HL-60 (cell line): ENCODE data around the gene KCNQ5.

Experiments
- DNase-seq, 2 experiments: peaks; one replicate each; pipeline ENCODE4 v3.0.0-alpha.2; 2010 to 2020; ENCODE audit warnings: low read depth in 1 of 2, low spot score in 1 of 2
- H3K27ac ChIP-seq: fragments of 250-450 bp; sonication (Bioruptor Pico); replicated peaks from 2 replicates; pipeline ENCODE4 v1.5.1; 2020; ENCODE audit warnings: mild to moderate bottlenecking, moderate library complexity
- H3K27me3 ChIP-seq: fragments of 250-450 bp; sonication (Bioruptor Pico); 2 replicates; pipeline ENCODE4 v1.5.1; 2021; ENCODE audit warnings: mild to moderate bottlenecking, moderate library complexity; ENCODE audit not compliant: insufficient read depth, poor library complexity, severe bottlenecking
- H3K4me3 ChIP-seq: replicated peaks from 2 replicates; pipeline ENCODE4 v1.5.1; 2011; ENCODE audit warnings: mild to moderate bottlenecking, control low read depth, low read length; ENCODE audit not compliant: insufficient read depth
- GABPA ChIP-seq: IDR thresholded peaks from 2 replicates; pipeline ENCODE4 v1.6.1; 2012; ENCODE audit warnings: low read depth
- POLR2AphosphoS5 ChIP-seq: IDR thresholded peaks from 2 replicates; pipeline ENCODE4 v1.6.1; 2012; ENCODE audit warnings: low read depth
- SPI1 ChIP-seq: IDR thresholded peaks from 2 replicates; pipeline ENCODE4 v1.6.1; 2012; ENCODE audit warnings: low read depth, mild to moderate bottlenecking, borderline replicate concordance
- TF ChIP-seq, protein P1 (sequence below): IDR thresholded peaks from 2 replicates; pipeline ENCODE4 v1.6.1; 2012; ENCODE audit warnings: low read depth; ENCODE audit not compliant: insufficient replicate concordance
- TF ChIP-seq, protein P2 (sequence below): IDR thresholded peaks from one replicate; pipeline ENCODE4 v1.5.1; 2011; ENCODE audit warnings: low read length, control low read depth, inconsistent platforms; ENCODE audit not compliant: insufficient read depth

KCNQ5 gene

DNA sequence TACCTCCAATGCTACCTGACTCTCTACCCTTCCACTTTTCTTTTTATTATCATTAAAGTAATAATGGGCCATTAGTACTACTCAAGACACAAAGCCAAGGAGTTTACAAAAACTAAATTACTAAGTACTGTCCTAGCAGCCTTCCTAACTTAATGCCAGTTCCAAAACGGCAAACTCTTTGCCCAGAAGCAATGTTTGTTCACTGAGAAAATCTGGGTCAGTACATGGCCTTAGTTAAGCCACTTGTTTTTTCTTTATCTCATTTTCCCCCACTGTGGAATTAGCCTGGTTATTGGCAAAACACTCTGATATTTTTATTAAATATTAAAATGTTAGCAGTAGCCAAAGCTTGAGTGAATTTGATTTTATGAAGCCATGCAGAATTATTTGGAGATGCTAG is 242.4 kb downstream of the KCNQ5 start:
- TF ChIP-seq POLR2AphosphoS5, result no peak
- TF ChIP-seq, protein P1, sequence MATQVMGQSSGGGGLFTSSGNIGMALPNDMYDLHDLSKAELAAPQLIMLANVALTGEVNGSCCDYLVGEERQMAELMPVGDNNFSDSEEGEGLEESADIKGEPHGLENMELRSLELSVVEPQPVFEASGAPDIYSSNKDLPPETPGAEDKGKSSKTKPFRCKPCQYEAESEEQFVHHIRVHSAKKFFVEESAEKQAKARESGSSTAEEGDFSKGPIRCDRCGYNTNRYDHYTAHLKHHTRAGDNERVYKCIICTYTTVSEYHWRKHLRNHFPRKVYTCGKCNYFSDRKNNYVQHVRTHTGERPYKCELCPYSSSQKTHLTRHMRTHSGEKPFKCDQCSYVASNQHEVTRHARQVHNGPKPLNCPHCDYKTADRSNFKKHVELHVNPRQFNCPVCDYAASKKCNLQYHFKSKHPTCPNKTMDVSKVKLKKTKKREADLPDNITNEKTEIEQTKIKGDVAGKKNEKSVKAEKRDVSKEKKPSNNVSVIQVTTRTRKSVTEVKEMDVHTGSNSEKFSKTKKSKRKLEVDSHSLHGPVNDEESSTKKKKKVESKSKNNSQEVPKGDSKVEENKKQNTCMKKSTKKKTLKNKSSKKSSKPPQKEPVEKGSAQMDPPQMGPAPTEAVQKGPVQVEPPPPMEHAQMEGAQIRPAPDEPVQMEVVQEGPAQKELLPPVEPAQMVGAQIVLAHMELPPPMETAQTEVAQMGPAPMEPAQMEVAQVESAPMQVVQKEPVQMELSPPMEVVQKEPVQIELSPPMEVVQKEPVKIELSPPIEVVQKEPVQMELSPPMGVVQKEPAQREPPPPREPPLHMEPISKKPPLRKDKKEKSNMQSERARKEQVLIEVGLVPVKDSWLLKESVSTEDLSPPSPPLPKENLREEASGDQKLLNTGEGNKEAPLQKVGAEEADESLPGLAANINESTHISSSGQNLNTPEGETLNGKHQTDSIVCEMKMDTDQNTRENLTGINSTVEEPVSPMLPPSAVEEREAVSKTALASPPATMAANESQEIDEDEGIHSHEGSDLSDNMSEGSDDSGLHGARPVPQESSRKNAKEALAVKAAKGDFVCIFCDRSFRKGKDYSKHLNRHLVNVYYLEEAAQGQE, result no peak
- no peak for TF ChIP-seq GABPA
- TF ChIP-seq, protein P2, sequence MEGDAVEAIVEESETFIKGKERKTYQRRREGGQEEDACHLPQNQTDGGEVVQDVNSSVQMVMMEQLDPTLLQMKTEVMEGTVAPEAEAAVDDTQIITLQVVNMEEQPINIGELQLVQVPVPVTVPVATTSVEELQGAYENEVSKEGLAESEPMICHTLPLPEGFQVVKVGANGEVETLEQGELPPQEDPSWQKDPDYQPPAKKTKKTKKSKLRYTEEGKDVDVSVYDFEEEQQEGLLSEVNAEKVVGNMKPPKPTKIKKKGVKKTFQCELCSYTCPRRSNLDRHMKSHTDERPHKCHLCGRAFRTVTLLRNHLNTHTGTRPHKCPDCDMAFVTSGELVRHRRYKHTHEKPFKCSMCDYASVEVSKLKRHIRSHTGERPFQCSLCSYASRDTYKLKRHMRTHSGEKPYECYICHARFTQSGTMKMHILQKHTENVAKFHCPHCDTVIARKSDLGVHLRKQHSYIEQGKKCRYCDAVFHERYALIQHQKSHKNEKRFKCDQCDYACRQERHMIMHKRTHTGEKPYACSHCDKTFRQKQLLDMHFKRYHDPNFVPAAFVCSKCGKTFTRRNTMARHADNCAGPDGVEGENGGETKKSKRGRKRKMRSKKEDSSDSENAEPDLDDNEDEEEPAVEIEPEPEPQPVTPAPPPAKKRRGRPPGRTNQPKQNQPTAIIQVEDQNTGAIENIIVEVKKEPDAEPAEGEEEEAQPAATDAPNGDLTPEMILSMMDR, result no peak
- TF ChIP-seq SPI1, result no peak
- Histone ChIP-seq H3K27me3 (no peaks in the 10 kb centered on the region), H3K27ac (no peak overlapping the region), H3K4me3 (no peak overlapping the region)
- DNase-seq, result no peak

GRCh38 chr6:72864799-72865198 is 242.9 kb downstream of the KCNQ5 start:
- TF ChIP-seq, protein P2, result no peak
- no peak for TF ChIP-seq POLR2AphosphoS5
- Histone ChIP-seq H3K4me3 (no peak overlapping the region), H3K27ac (no peak overlapping the region), H3K27me3 (no peaks in the 10 kb centered on the region)
- no peak for DNase-seq

GRCh38 chr6:72865467-72865866 is 243.6 kb downstream of the KCNQ5 start:
- H3K27ac ChIP-seq, result no peak overlapping the region
- no peaks in the 10 kb centered on the region for H3K27me3 ChIP-seq
- DNase-seq, result no peak
- H3K4me3 ChIP-seq, result no peak overlapping the region
- TF ChIP-seq GABPA (no peak), SPI1 (no peak), POLR2AphosphoS5 (no peak)
- TF ChIP-seq, protein P1, result no peak
- TF ChIP-seq, protein P2, result no peak

GRCh38 chr6:72869621-72870020 is 247.8 kb downstream of the KCNQ5 start:
- no peak for DNase-seq
- Histone ChIP-seq H3K27me3 (no peaks in the 10 kb centered on the region), H3K27ac (no peak overlapping the region), H3K4me3 (no peak overlapping the region)
- TF ChIP-seq POLR2AphosphoS5, result no peak
- TF ChIP-seq, protein P2, result no peak
- TF ChIP-seq, protein P1, result no peak
- TF ChIP-seq SPI1, result no peak
- TF ChIP-seq GABPA, result no peak
